Activated T-cell treated with anti-CD3 and anti-CD28 coated beads for 48 hours (primary cell): ENCODE data around the gene RUSC2.
"Not testable (repeated sequence)": the region's sequence is repeated elsewhere in the genome, so short reads cannot be mapped to it uniquely, and the experiment has no call there.

Experiments used
- DNase-seq: peaks from one replicate; pipeline ENCODE4 v3.0.0-alpha.2; 2020; ENCODE audit warnings: low read depth

Gene RUSC2

GRCh38 chr9:35489313-35490154 is at the start of gene RUSC2:
RUSC2 (plus strand) TSS chr9:35490111; CDS start chr9:35546522, 56,411 bp downstream.
- peak; percentile 63 for DNase-seq

- DNase-seq: no peak
Measured at GRCh38 chr9:35446012-35446411, 43.9 kb upstream of the RUSC2 start.

GRCh38 chr9:35448496-35448895 is 41.4 kb upstream of the RUSC2 start:
- DNase-seq: no peak

GRCh38 chr9:35452481-35452880 is 37.4 kb upstream of the RUSC2 start:
- DNase-seq: no peak

- DNase-seq: no peak
Measured at GRCh38 chr9:35453786-35454185, 36.1 kb upstream of the RUSC2 start.

GRCh38 chr9:35464141-35465025 is 25.5 kb upstream of the RUSC2 start:
- no peak for DNase-seq

GRCh38 chr9:35470340-35470739 is 19.6 kb upstream of the RUSC2 start:
- DNase-seq: no peak

- no peak for DNase-seq
Measured at GRCh38 chr9:35470894-35471293, 19.0 kb upstream of the RUSC2 start.

- no peak for DNase-seq
Measured at GRCh38 chr9:35476596-35476995, 13.3 kb upstream of the RUSC2 start.

- DNase-seq: not testable (repeated sequence)
Measured at GRCh38 chr9:35477211-35477855, 12.6 kb upstream of the RUSC2 start.

- no peak for DNase-seq
Measured at GRCh38 chr9:35478871-35479270, 11.0 kb upstream of the RUSC2 start.

- DNase-seq: no peak
Measured at GRCh38 chr9:35481347-35481975, 8.4 kb upstream of the RUSC2 start.

GRCh38 chr9:35482071-35482470 is 7.8 kb upstream of the RUSC2 start:
- DNase-seq: no peak

GRCh38 chr9:35484406-35484805 is 5.5 kb upstream of the RUSC2 start:
- no peak for DNase-seq

- no peak for DNase-seq
Measured at GRCh38 chr9:35487081-35487480, 2.8 kb upstream of the RUSC2 start.

- DNase-seq: no peak
Measured at GRCh38 chr9:35488021-35488420, 1.9 kb upstream of the RUSC2 start.

GRCh38 chr9:35488566-35489312 is 1.2 kb upstream of the RUSC2 start:
- DNase-seq: no peak

- DNase-seq: no peak
Measured at GRCh38 chr9:35490155-35490909, 421 bp downstream of the RUSC2 start.

GRCh38 chr9:35490910-35491465 is 1.1 kb downstream of the RUSC2 start:
- DNase-seq: no peak

- DNase-seq: not testable (repeated sequence)
Measured at GRCh38 chr9:35493119-35493518, 3.2 kb downstream of the RUSC2 start.
